ENCODE measurements around the gene FGFR2.
"Not testable (repeated sequence)": the region's sequence is repeated elsewhere in the genome, so short reads cannot be mapped to it uniquely, and the experiment has no call there.

The FGFR2 gene

GRCh38 chr10:121521794-121522556, 76.3 kb downstream of the FGFR2 start:
- no peak for DNase-seq

DNA sequence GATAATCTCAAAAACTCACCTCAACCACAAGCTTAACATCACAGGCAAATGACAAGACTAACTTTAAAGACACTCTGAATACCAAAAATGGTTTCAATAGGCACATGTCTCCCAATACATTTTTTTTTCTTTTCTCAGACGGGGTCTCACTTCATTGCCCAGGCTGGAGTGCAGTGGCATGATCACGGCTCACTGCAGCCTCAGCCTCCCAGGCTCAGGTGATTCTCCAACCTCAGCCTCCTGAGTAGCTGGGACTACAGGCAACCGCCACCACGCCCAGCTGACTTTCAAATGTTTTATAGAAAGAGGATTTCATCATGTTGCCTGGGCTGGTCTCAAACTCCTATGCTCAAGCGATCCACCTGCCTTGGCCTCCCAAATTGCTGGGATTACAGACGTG, 77.7 kb downstream of the FGFR2 start:
- not testable (repeated sequence) for DNase-seq

GRCh38 chr10:121519901-121520493, 78.2 kb downstream of the FGFR2 start:
- DNase-seq: no peak

DNA sequence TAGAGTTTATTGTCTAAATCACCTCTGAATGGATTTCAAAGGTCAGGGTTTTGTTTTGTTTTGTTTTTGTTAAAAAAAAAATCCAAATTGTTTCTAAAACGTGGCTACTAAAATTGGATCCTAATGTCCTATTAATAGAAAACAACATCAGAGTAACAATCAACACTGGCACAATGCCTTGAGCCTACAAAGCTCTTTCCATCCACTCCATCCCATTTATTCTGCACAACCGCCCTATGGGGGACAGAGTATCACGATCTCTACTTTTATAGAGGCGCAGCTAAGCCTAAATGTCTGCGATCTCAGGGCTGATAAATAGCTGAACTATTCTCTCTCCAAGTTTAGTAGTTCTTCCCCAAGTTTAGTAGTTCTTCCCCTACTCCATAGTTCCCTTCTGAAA, 78.8 kb downstream of the FGFR2 start:
- no peak for DNase-seq

DNA sequence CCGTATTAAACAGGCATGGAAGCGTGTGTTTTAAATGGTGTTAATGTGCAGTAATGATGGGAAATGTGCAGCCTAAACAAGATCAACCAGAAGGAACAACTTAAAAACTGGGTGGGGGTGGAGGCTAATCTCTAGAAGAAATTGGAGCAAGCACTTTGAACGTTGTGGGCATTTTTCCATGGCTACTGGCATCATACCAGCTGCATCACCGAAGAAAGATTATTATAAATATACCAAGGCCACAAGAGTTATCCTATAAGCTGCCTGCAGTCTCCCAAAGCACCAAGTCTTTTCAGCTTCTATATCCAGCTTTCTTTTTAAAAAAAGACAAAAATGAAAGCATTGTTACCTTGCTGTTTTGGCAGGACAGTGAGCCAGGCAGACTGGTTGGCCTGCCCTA, 79.9 kb downstream of the FGFR2 start:
- DNase-seq: no peak

- no peak for DNase-seq
Observed at GRCh38 chr10:121516093-121516865, 82.0 kb downstream of the FGFR2 start.

DNA sequence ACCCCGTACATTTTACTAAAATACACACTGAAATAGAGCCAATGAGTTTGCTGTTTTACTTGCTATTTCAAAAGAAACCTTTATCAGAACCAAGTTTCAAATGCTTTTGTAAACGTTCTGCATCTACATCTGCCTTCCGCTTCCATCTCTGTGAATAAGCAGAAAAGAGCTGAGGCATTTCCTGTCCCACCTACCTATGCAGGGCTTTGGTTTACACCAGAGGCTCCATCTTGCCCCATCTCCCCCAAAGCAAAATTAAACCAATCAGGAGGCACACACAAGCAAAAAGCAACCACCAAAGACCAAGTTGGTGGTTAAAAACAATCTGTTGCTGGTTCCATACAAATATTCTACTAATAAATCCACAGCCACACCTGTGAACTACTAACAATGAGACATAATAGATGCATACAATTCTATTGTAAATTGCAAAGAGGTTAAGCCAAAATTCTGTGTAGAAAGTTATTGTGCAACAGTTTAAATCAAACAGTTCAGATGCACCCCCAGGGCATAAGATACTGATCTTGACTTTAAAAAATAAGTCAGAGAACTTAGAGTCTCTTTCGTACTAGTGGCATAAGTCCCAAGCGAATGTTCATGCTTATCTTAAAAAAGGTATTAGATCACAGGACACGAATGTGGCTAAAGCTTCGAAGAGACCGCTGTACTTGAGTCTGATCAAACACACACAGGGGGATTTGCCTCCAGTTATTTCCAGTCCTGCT, 83.9 kb downstream of the FGFR2 start:
- DNase-seq: no peak

DNA sequence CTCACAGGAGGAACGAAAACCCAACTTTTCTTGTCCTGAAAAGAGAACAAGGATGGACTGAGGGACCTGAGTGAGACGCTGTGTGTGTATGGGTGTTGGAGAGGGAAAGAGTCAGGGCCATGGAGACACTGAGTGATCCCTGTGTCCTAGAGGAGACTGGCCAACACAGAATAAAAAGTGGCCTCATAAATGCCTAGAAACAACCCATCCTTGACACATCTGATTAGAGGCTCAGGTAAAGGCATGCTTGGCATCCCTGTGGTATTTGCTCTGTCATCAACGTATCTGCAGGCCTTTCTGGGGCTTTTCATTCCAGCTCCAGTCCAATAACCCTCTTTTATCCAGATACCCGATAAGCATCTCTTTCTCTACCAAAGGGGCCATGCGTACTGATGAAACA, 86.3 kb downstream of the FGFR2 start:
- no peak for DNase-seq

DNA sequence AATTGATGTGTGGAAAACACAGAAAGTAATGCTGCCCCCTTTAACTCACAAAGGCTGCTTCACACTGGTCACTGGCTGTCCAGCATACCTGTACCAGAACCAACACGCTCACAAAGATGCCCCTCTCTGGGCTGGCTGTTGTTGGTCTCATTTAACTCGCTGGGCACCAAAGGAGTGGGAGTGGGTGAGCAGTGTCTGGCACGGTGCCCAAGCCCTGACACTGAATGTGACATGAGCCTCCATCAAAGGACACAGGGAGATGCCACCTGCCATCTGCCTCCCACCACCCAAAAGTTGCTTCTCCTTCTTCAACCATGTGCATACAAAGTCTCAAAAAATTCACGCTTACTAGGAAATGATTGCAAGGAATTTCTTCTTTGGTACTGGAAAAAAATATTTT, 86.8 kb downstream of the FGFR2 start:
- DNase-seq: no peak

GRCh38 chr10:121510201-121510771, 88.0 kb downstream of the FGFR2 start:
- DNase-seq: peak in 2 of 14 donors; percentile 42 to 75

GRCh38 chr10:121509796-121510195, 88.4 kb downstream of the FGFR2 start:
- DNase-seq: no peak

- no peak for DNase-seq
Observed at GRCh38 chr10:121509112-121509511, 89.1 kb downstream of the FGFR2 start.

DNA sequence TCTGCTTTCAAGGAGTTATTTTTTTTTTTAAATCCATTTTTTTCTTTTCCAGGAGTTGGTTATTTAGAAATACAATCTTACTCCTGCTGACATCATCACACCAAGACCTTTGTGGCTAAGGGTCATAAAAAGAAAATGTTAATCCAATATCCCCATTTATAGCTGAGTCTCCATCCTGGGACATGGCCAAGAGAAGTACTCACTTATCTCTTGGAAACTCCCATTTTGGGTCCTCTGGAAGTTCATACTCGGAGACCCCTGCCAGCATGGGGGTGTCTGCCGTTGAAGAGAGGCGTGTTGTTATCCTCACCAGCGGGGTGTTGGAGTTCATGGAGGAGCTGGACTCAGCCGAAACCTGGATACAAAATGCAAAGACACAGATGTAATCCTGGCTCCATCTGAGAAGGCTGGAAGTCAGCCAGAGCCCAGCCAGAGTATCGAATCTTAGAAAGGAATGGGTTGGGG, 94.6 kb downstream of the FGFR2 start:
- DNase-seq: no peak

GRCh38 chr10:121501796-121502195, 96.4 kb downstream of the FGFR2 start:
- no peak for DNase-seq

GRCh38 chr10:121500701-121501332, 97.4 kb downstream of the FGFR2 start:
- DNase-seq: no peak

GRCh38 chr10:121497513-121498470, 100.5 kb downstream of the FGFR2 start:
- no peak for DNase-seq

DNA sequence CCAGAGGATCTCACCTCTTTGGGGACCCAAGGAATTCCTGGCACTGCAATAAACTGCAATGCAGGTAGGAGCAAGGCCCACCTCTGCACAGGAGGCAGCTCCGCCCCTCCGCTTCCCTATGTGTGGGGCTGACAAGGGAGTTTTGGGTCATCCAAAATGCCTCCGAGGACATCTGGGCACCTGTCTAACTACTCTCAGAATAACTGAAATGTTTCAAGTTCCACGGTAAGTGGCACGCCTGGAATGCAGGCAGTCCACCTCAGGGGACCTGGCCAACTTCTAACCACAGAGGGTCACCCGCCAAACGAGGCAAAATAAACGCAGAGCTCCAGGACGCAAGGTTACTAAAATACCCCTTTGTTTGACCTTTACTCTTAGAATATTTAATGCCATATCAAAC, 102.5 kb downstream of the FGFR2 start:
- no peak for DNase-seq

- no peak for DNase-seq
Observed at GRCh38 chr10:121494296-121494695, 103.9 kb downstream of the FGFR2 start.

DNA sequence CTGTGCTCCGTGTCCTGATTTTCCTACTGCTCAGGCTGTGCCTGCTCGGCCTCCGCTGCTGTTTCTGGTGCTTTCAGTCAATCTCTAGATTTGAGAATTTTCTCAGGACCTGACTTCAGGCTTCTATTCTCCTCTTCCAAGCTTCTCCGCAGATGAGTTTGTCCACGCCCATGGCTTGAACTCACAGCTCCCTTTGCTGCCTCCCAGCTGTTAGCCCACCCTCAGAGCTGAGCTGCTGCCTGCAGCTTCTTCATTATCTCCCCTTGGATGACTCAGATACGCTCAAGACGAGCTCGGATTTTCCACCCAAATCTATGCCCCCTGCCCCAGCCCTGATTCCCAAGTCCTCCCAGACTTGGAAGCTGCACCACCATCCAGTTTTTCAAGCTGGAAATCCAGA, 104.7 kb downstream of the FGFR2 start:
- no peak for DNase-seq

DNA sequence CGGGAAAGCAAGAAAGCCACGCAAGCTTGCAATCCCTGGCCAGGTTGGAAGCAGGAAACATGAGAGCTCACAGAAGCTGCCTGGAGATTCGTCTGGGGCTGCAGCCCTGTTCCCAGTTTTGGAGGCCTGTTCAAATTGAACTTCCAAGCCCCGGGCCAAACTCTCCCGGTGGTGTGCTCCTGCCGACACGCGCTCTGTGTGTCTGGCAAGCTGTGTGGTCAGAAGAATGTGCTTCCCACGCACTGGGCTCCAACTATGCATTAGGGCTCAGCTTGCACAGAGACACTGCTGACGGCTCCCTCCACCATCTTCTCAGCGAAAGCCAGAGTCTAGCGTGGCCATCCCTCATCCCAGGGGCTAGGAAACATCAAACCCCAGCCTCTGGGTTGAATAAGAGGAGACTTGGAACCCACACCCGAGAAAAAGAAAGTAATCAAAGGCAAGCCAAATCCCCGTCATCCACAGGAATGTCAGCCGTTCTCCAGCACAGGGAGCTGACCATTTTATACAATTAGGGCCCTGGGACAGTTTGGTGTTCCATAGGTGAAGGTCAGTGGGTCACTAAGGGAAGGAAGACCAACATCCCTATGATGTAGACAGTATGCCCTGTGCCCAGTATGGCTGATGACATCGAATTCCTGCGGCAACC, 107.2 kb downstream of the FGFR2 start:
- no peak for DNase-seq
